Neural cell (in vitro differentiated cells): ENCODE measurements around the gene DOK5. TPM values are rescaled to one million over a fixed set of nuclear protein-coding genes. Genes with fewer than 3 reads are reported as not detected.
A peak's percentile ranks its signal among the peaks of the same experiment; 100 is the strongest.

Experiments used
- H2AFZ ChIP-seq: fragments of 200-600, 300-800 bp; sonication (generic), shearing (Covaris generic); 2 replicates; pipeline ENCODE4 v1.6.0; 2014; ENCODE audit warnings: low read depth, mild to moderate bottlenecking, antibody characterized with exemption, low read length, moderate library complexity
- H3F3A ChIP-seq: fragments of 200-600 bp; shearing (Covaris generic); 2 replicates; pipeline ENCODE4 v1.6.1; 2016; ENCODE audit warnings: mild to moderate bottlenecking, moderate library complexity, mixed read lengths, antibody characterized with exemption, low read length; ENCODE audit not compliant: insufficient read depth, poor library complexity, severe bottlenecking
- H3K27ac ChIP-seq: fragments of 200-600, 300-800 bp; sonication (generic), shearing (Covaris generic); 2 replicates; pipeline ENCODE4 v1.5.1; 2014; ENCODE audit warnings: mild to moderate bottlenecking, low read length, moderate library complexity
- H3K27me3 ChIP-seq: fragments of 300-800, 200-600 bp; sonication (generic), shearing (Covaris generic); 2 replicates; pipeline ENCODE4 v1.6.0; 2014; ENCODE audit warnings: mild to moderate bottlenecking, low read depth, low read length, moderate library complexity; ENCODE audit not compliant: insufficient read depth
- H3K36me3 ChIP-seq: fragments of 300-800, 200-600 bp; sonication (generic), shearing (Covaris generic); 2 replicates; pipeline ENCODE4 v1.5.1; 2014; ENCODE audit warnings: mild to moderate bottlenecking, antibody characterized with exemption, low read length, moderate library complexity; ENCODE audit not compliant: insufficient read depth
- H3K4me2 ChIP-seq: fragments of 300-800, 200-600 bp; sonication (generic), shearing (Covaris generic); 2 replicates; pipeline ENCODE4 v1.6.0; 2014; ENCODE audit warnings: mild to moderate bottlenecking, low read length
- H3K4me3 ChIP-seq: fragments of 300-800, 200-600 bp; sonication (generic), shearing (Covaris generic); 2 replicates; pipeline ENCODE4 v1.5.1; 2014; ENCODE audit warnings: mild to moderate bottlenecking, low read length, moderate library complexity
- H3K79me2 ChIP-seq: fragments of 200-600 bp; shearing (Covaris generic); replicated peaks from 2 replicates; pipeline ENCODE4 v1.6.0; 2014; ENCODE audit warnings: mild to moderate bottlenecking, low read length, moderate library complexity; ENCODE audit not compliant: insufficient read depth
- H3K9ac ChIP-seq: fragments of 300-800, 200-600 bp; sonication (generic), shearing (Covaris generic); 2 replicates; pipeline ENCODE4 v1.6.1; 2016; ENCODE audit warnings: mild to moderate bottlenecking, low read length, mixed read lengths
- H3K9me2 ChIP-seq: fragments of 200-600 bp; shearing (Covaris generic); 2 replicates; pipeline ENCODE4 v1.6.1; 2016; ENCODE audit warnings: mild to moderate bottlenecking, low read length, mixed read lengths; ENCODE audit not compliant: insufficient read depth
- H3K9me3 ChIP-seq: fragments of 200-600, 300-800 bp; sonication (generic), shearing (Covaris generic); 2 replicates; pipeline ENCODE4 v1.6.1; 2016; ENCODE audit warnings: mild to moderate bottlenecking, mixed run types, low read length, moderate library complexity, mixed read lengths
- H4K20me1 ChIP-seq: fragments of 200-600 bp; shearing (Covaris generic); 2 replicates; pipeline ENCODE4 v1.6.1; 2016; ENCODE audit warnings: mild to moderate bottlenecking, mixed run types; ENCODE audit not compliant: insufficient read depth
- CTCF ChIP-seq: fragments of 450-650 bp; IDR thresholded peaks from 2 replicates; pipeline ENCODE4 v1.5.1; 2014; ENCODE audit warnings: antibody characterized with exemption, mild to moderate bottlenecking, moderate library complexity; ENCODE audit not compliant: poor library complexity, severe bottlenecking
- EP300 ChIP-seq: fragments of 450-650 bp; conservative IDR thresholded peaks from 2 replicates; pipeline ENCODE4 v1.6.1; 2014; ENCODE audit warnings: antibody characterized with exemption, mild to moderate bottlenecking, moderate library complexity; ENCODE audit not compliant: poor library complexity, severe bottlenecking
- EZH2 ChIP-seq: fragments of 200-600, 300-800 bp; shearing (Covaris generic), sonication (generic); IDR thresholded peaks from 2 replicates; pipeline ENCODE4 v1.6.1; 2014; ENCODE audit warnings: antibody characterized with exemption, low read length, borderline replicate concordance, mild to moderate bottlenecking; ENCODE audit not compliant: insufficient read depth, poor library complexity, severe bottlenecking
- MXI1 ChIP-seq: fragments of 450-650 bp; conservative IDR thresholded peaks from 2 replicates; pipeline ENCODE4 v1.6.1; 2014; ENCODE audit warnings: antibody characterized with exemption, mild to moderate bottlenecking; ENCODE audit not compliant: poor library complexity, severe bottlenecking
- POLR2AphosphoS5 ChIP-seq: IDR thresholded peaks from 2 replicates; pipeline ENCODE4 v1.6.1; 2012
- RAD21 ChIP-seq: fragments of 450-650 bp; conservative IDR thresholded peaks from 2 replicates; pipeline ENCODE4 v1.6.1; 2014; ENCODE audit warnings: antibody characterized with exemption, mild to moderate bottlenecking, moderate library complexity
- SMC3 ChIP-seq: fragments of 450-650 bp; conservative IDR thresholded peaks from 2 replicates; pipeline ENCODE4 v1.6.1; 2014; ENCODE audit warnings: antibody characterized with exemption, mild to moderate bottlenecking, moderate library complexity; ENCODE audit not compliant: poor library complexity
- TAF1 ChIP-seq: IDR thresholded peaks from 2 replicates; pipeline ENCODE4 v1.6.1; 2012; ENCODE audit warnings: low read depth
- polyA plus RNA-seq: library from polyadenylated mRNA; depleted of rRNA; stranded (reverse); fragments of >200 nt; gene quantifications from 2 replicates; pipeline ENCODE4 v1.2.3, GENCODE V29; 2014
- TF ChIP-seq, protein P1 (sequence below): IDR thresholded peaks from 2 replicates; pipeline ENCODE4 v1.6.1; 2012; ENCODE audit warnings: borderline replicate concordance

Gene DOK5
- polyA plus RNA-seq, 1 donor from 2014 or later: 4.6 TPM

DNA sequence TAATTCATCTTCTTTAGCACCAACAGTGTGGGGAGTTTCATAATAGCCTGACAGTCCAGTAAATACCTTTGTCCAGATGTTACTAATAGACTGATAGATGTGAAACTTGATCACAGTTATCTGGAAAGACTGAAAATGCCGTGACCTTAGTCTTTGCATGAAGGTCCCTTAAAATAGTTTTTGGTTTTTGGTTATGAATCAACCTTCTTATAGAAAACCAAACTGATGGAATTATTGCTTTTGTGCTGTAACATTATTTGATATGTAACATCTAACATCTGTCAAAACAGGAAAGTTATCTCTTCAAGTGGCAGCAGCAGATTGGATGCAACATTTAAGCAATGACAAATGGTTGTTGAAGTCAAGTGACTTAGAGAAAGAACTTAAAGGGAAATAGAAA lies 190.4 kb downstream of the DOK5 start:
- Histone ChIP-seq H3K9ac (no peak overlapping the region), H3K79me2 (no peaks in the 10 kb centered on the region), H3K4me3 (no peak overlapping the region), H3F3A (no peaks in the 10 kb centered on the region), H3K4me2 (no peak overlapping the region), H3K27ac (no peak overlapping the region), H2AFZ (no peak overlapping the region), H3K9me2 (no peaks in the 10 kb centered on the region), H3K27me3 (no peaks in the 10 kb centered on the region), H3K36me3 (no peaks in the 10 kb centered on the region), H4K20me1 (no peaks in the 10 kb centered on the region), H3K9me3 (no peaks in the 10 kb centered on the region)
- TF ChIP-seq TAF1 (no peak), SMC3 (no peak), POLR2AphosphoS5 (no peak), RAD21 (no peak), EP300 (no peak), CTCF (no peak), EZH2 (no peak), MXI1 (no peak)
- TF ChIP-seq, protein P1, sequence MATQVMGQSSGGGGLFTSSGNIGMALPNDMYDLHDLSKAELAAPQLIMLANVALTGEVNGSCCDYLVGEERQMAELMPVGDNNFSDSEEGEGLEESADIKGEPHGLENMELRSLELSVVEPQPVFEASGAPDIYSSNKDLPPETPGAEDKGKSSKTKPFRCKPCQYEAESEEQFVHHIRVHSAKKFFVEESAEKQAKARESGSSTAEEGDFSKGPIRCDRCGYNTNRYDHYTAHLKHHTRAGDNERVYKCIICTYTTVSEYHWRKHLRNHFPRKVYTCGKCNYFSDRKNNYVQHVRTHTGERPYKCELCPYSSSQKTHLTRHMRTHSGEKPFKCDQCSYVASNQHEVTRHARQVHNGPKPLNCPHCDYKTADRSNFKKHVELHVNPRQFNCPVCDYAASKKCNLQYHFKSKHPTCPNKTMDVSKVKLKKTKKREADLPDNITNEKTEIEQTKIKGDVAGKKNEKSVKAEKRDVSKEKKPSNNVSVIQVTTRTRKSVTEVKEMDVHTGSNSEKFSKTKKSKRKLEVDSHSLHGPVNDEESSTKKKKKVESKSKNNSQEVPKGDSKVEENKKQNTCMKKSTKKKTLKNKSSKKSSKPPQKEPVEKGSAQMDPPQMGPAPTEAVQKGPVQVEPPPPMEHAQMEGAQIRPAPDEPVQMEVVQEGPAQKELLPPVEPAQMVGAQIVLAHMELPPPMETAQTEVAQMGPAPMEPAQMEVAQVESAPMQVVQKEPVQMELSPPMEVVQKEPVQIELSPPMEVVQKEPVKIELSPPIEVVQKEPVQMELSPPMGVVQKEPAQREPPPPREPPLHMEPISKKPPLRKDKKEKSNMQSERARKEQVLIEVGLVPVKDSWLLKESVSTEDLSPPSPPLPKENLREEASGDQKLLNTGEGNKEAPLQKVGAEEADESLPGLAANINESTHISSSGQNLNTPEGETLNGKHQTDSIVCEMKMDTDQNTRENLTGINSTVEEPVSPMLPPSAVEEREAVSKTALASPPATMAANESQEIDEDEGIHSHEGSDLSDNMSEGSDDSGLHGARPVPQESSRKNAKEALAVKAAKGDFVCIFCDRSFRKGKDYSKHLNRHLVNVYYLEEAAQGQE: no peak

- no peak for TF ChIP-seq RAD21
- TF ChIP-seq CTCF: peak; percentile 19
- TF ChIP-seq MXI1: no peak
- Histone ChIP-seq H3K36me3 (no peaks in the 10 kb centered on the region), H3K4me3 (no peak overlapping the region), H3K27me3 (no peaks in the 10 kb centered on the region), H3K9ac (no peak overlapping the region), H3K27ac (no peak overlapping the region), H2AFZ (no peak overlapping the region), H3F3A (no peaks in the 10 kb centered on the region), H3K4me2 (no peak overlapping the region), H4K20me1 (no peaks in the 10 kb centered on the region), H3K79me2 (no peaks in the 10 kb centered on the region), H3K9me2 (no peaks in the 10 kb centered on the region), H3K9me3 (no peaks in the 10 kb centered on the region)
Observed at GRCh38 chr20:54668271-54669039, 193.1 kb downstream of the DOK5 start.
